Activated naive CD8-positive, alpha-beta T cell (primary cell): Measurements from ENCODE around the gene KCNT2.
"Not testable (repeated sequence)": the region's sequence is repeated elsewhere in the genome, so short reads cannot be mapped to it uniquely, and the experiment has no call there.

Experiments used
- H3K27ac Mint-ChIP-seq: one replicate; pipeline ENCODE4 v1.8.0; 2021; ENCODE audit warnings: mixed read lengths
- H3K27me3 Mint-ChIP-seq: one replicate; pipeline ENCODE4 v1.8.0; 2021; ENCODE audit warnings: mixed read lengths
- H3K36me3 Mint-ChIP-seq: one replicate; pipeline ENCODE4 v1.8.0; 2021; ENCODE audit warnings: mixed read lengths
- H3K4me1 Mint-ChIP-seq: one replicate; pipeline ENCODE4 v1.8.0; 2021; ENCODE audit warnings: low read depth, mixed read lengths
- H3K4me3 Mint-ChIP-seq: one replicate; pipeline ENCODE4 v1.8.0; 2021; ENCODE audit warnings: mild to moderate bottlenecking, mixed read lengths
- H3K9me3 Mint-ChIP-seq: one replicate; pipeline ENCODE4 v1.8.0; 2021; ENCODE audit warnings: low read depth, mixed read lengths

KCNT2 gene

GRCh38 chr1:196510451-196510850 is 97.8 kb downstream of the KCNT2 start:
- H3K9me3 Mint-ChIP-seq, result peaks cover 9% of the 10 kb centered on the region
- H3K27me3 Mint-ChIP-seq, result no peaks in the 10 kb centered on the region
- no peaks in the 10 kb centered on the region for H3K4me1 Mint-ChIP-seq
- H3K4me3 Mint-ChIP-seq, result no peak overlapping the region
- H3K36me3 Mint-ChIP-seq, result no peaks in the 10 kb centered on the region
- H3K27ac Mint-ChIP-seq, result no peak overlapping the region

GRCh38 chr1:196504224-196504623 is 104.0 kb downstream of the KCNT2 start:
- H3K9me3 Mint-ChIP-seq, H3K4me1 Mint-ChIP-seq, H3K27me3 Mint-ChIP-seq: not testable (repeated sequence)

GRCh38 chr1:196502437-196502836 is 105.8 kb downstream of the KCNT2 start:
- no peaks in the 10 kb centered on the region for H3K27me3 Mint-ChIP-seq
- no peaks in the 10 kb centered on the region for H3K9me3 Mint-ChIP-seq

More at GRCh38 chr1:196504224-196504623, 104.0 kb downstream of the KCNT2 start:
- H3K4me3 Mint-ChIP-seq, H3K27ac Mint-ChIP-seq, H3K36me3 Mint-ChIP-seq: not testable (repeated sequence)

GRCh38 chr1:196501760-196502428 is 106.3 kb downstream of the KCNT2 start:
- Mint-ChIP-seq H3K27ac (no peak overlapping the region), H3K4me3 (no peak overlapping the region), H3K27me3 (no peaks in the 10 kb centered on the region), H3K36me3 (no peaks in the 10 kb centered on the region), H3K4me1 (no peaks in the 10 kb centered on the region), H3K9me3 (no peaks in the 10 kb centered on the region)

More at GRCh38 chr1:196502437-196502836, 105.8 kb downstream of the KCNT2 start:
- Mint-ChIP-seq H3K36me3 (no peaks in the 10 kb centered on the region), H3K4me3 (no peak overlapping the region), H3K4me1 (no peaks in the 10 kb centered on the region), H3K27ac (no peak overlapping the region)

GRCh38 chr1:196497817-196498216 is 110.4 kb downstream of the KCNT2 start:
- H3K27ac Mint-ChIP-seq, result no peak overlapping the region
- H3K36me3 Mint-ChIP-seq, result no peaks in the 10 kb centered on the region
- no peak overlapping the region for H3K4me3 Mint-ChIP-seq
- no peaks in the 10 kb centered on the region for H3K27me3 Mint-ChIP-seq
- no peaks in the 10 kb centered on the region for H3K9me3 Mint-ChIP-seq
- no peaks in the 10 kb centered on the region for H3K4me1 Mint-ChIP-seq

GRCh38 chr1:196494766-196495165 is 113.5 kb downstream of the KCNT2 start:
- H3K9me3 Mint-ChIP-seq, result no peaks in the 10 kb centered on the region
- H3K27ac Mint-ChIP-seq, result no peak overlapping the region
- H3K4me3 Mint-ChIP-seq, result no peak overlapping the region
- no peaks in the 10 kb centered on the region for H3K4me1 Mint-ChIP-seq
- H3K27me3 Mint-ChIP-seq, result no peaks in the 10 kb centered on the region
- no peaks in the 10 kb centered on the region for H3K36me3 Mint-ChIP-seq

GRCh38 chr1:196493881-196494280 is 114.4 kb downstream of the KCNT2 start:
- Mint-ChIP-seq H3K27me3 (no peaks in the 10 kb centered on the region), H3K36me3 (no peaks in the 10 kb centered on the region), H3K27ac (no peak overlapping the region), H3K4me1 (no peaks in the 10 kb centered on the region), H3K9me3 (no peaks in the 10 kb centered on the region), H3K4me3 (no peak overlapping the region)

GRCh38 chr1:196488579-196488978 is 119.7 kb downstream of the KCNT2 start:
- Mint-ChIP-seq H3K4me1 (no peaks in the 10 kb centered on the region), H3K27ac (no peak overlapping the region), H3K36me3 (no peaks in the 10 kb centered on the region), H3K4me3 (no peak overlapping the region), H3K27me3 (no peaks in the 10 kb centered on the region), H3K9me3 (no peaks in the 10 kb centered on the region)

- no peaks in the 10 kb centered on the region for H3K36me3 Mint-ChIP-seq
- no peaks in the 10 kb centered on the region for H3K4me1 Mint-ChIP-seq
- no peaks in the 10 kb centered on the region for H3K9me3 Mint-ChIP-seq
- H3K4me3 Mint-ChIP-seq, result no peak overlapping the region
- H3K27ac Mint-ChIP-seq, result no peak overlapping the region
- H3K27me3 Mint-ChIP-seq, result no peaks in the 10 kb centered on the region
Observed at GRCh38 chr1:196486346-196486745, 121.9 kb downstream of the KCNT2 start.

- Mint-ChIP-seq H3K27me3 (no peaks in the 10 kb centered on the region), H3K4me3 (no peak overlapping the region), H3K4me1 (no peaks in the 10 kb centered on the region), H3K27ac (no peak overlapping the region), H3K9me3 (no peaks in the 10 kb centered on the region), H3K36me3 (no peaks in the 10 kb centered on the region)
Observed at GRCh38 chr1:196481616-196482015, 126.6 kb downstream of the KCNT2 start.

- Mint-ChIP-seq H3K9me3 (no peaks in the 10 kb centered on the region), H3K27me3 (no peaks in the 10 kb centered on the region), H3K4me3 (no peak overlapping the region), H3K27ac (no peak overlapping the region), H3K4me1 (no peaks in the 10 kb centered on the region), H3K36me3 (no peaks in the 10 kb centered on the region)
Observed at GRCh38 chr1:196477262-196477661, 131.0 kb downstream of the KCNT2 start.

GRCh38 chr1:196467230-196467925 is 140.9 kb downstream of the KCNT2 start:
- no peak overlapping the region for H3K4me3 Mint-ChIP-seq
- H3K27me3 Mint-ChIP-seq, result no peaks in the 10 kb centered on the region
- H3K9me3 Mint-ChIP-seq, result no peaks in the 10 kb centered on the region
- no peak overlapping the region for H3K27ac Mint-ChIP-seq
- no peaks in the 10 kb centered on the region for H3K36me3 Mint-ChIP-seq
- no peaks in the 10 kb centered on the region for H3K4me1 Mint-ChIP-seq

- Mint-ChIP-seq H3K27ac (no peak overlapping the region), H3K36me3 (no peaks in the 10 kb centered on the region), H3K4me1 (no peaks in the 10 kb centered on the region), H3K27me3 (no peaks in the 10 kb centered on the region), H3K4me3 (no peak overlapping the region), H3K9me3 (no peaks in the 10 kb centered on the region)
Observed at GRCh38 chr1:196466654-196467053, 141.6 kb downstream of the KCNT2 start.

GRCh38 chr1:196466166-196466565 is 142.1 kb downstream of the KCNT2 start:
- no peaks in the 10 kb centered on the region for H3K27me3 Mint-ChIP-seq
- no peak overlapping the region for H3K27ac Mint-ChIP-seq
- no peaks in the 10 kb centered on the region for H3K4me1 Mint-ChIP-seq
- no peaks in the 10 kb centered on the region for H3K36me3 Mint-ChIP-seq
- H3K9me3 Mint-ChIP-seq, result no peaks in the 10 kb centered on the region
- H3K4me3 Mint-ChIP-seq, result no peak overlapping the region

- H3K27ac Mint-ChIP-seq, result no peak overlapping the region
- H3K4me3 Mint-ChIP-seq, result no peak overlapping the region
- H3K4me1 Mint-ChIP-seq, result no peaks in the 10 kb centered on the region
- no peaks in the 10 kb centered on the region for H3K9me3 Mint-ChIP-seq
- no peaks in the 10 kb centered on the region for H3K36me3 Mint-ChIP-seq
- H3K27me3 Mint-ChIP-seq, result no peaks in the 10 kb centered on the region
Observed at GRCh38 chr1:196464480-196464941, 143.7 kb downstream of the KCNT2 start.

GRCh38 chr1:196462086-196462485 is 146.2 kb downstream of the KCNT2 start:
- H3K27me3 Mint-ChIP-seq, result no peaks in the 10 kb centered on the region
- H3K9me3 Mint-ChIP-seq, result no peaks in the 10 kb centered on the region
- H3K4me3 Mint-ChIP-seq, result no peak overlapping the region
- no peaks in the 10 kb centered on the region for H3K36me3 Mint-ChIP-seq
- H3K4me1 Mint-ChIP-seq, result no peaks in the 10 kb centered on the region
- no peak overlapping the region for H3K27ac Mint-ChIP-seq
